Measurements from ENCODE around the gene AUTS2. TPM values are rescaled to one million over a fixed set of nuclear protein-coding genes. Genes with fewer than 3 reads are reported as not detected.
A peak's percentile ranks its signal among the peaks of the same experiment; 100 is the strongest.

The AUTS2 gene
- total RNA-seq, 1 experiment from 2014 or later, result 4.6 TPM

DNA sequence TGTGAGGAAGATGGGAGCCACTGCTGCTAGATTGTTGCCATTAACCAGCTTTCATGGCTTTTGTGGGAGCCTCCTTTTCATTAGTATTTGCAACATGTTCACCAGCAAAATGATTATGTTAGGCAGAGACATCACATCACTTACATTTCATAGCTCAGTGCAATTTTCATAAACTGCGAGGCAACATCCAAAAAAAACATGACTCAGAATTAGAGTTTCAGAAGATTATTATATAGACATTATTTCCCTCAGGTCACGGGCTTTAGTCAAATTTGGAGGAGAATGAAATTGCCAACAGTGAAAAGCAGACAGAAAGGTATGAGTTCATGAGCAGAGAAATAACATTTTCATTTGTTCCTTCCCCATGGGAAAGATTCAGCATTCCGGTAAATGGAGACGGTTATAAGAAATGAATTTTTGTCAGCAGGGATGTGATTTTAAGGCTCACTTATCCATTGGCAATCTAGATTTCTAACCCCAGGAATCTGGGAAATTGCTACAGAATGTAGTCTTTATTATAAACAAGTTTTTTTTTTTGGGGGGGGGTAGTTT lies 573.2 kb downstream of the AUTS2 start:
- DNase-seq (ENCODE audit: low read depth), result no peak

DNA sequence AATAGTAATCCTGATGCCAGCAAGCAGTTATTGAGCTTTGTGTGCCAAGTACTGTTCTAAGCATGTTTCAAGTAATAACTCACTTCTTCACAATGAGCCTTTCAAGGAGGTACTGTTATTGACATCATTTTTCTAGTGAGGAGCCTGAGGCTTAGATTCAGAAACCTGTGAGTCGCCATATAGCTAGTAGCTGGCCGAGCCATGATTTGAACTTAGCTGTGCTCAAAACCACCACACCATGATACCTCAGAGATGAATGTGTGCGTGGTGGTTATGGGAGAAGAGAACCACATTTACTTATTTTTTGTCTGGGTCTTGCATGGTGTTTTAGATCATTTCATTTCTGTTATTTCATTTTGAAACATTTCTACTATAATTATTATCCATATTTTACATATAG lies 578.9 kb downstream of the AUTS2 start:
- peak; percentile 78 for DNase-seq (ENCODE audit: low read depth)

DNA sequence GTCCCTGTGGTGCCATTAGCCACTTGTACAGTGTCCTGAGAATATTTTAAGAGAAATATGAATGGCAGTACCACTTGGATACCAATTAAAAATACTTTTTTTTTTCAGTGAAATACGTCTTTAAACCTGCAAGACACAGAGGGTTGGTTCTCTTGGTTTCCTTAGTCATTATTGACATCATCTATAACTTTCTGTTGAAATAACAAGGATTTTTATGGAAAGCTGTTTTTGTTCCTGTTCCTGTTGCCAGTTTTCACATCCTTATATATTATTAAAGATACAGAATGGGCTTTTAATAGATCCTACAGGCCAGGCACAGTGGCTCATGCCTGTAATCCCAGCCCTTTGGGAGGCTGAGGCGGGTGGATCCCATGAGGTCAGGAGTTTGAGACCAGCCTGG lies 579.9 kb downstream of the AUTS2 start:
- DNase-seq (ENCODE audit: low read depth), result peak; percentile 31

DNA sequence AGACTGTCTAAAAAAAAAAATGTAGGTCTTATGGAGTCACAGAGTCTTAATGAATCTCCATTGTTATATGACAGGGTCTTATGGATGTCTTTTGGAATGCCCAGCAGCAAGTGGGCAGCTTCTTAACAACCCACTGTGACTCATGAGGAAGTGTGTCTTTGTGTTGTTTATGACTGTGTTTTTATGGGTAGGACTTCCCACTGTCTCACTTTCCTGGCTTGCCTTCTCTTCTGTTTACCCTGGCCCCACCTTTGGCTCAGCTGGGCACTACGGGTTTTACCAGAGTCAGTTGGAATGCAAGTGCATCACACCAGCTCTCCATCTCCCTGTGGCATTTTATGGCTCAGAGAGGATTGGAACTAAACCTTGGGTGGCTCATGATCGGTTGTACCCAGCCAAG lies 580.5 kb downstream of the AUTS2 start:
- DNase-seq (ENCODE audit: low read depth), result peak; percentile 81

DNA sequence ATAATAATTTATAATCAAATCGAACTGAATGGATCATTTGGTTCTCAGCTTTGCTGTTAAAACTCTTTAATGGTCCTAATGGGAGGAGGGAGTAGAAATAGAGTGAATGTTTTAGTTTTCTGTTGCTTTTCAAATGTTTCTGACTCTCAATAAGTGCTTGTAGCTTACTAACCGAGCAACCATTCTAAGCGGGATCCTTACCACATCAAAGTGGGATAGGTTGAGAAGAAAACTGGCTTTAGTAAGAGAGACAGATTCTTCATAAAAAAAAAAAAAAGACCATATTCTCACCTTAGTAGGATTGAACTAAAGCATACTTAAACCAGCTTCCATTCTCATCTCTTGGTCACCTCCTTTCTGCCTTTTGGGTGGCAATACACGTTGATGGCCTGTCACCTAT lies 584.2 kb downstream of the AUTS2 start:
- no peak for DNase-seq (ENCODE audit: low read depth)

DNA sequence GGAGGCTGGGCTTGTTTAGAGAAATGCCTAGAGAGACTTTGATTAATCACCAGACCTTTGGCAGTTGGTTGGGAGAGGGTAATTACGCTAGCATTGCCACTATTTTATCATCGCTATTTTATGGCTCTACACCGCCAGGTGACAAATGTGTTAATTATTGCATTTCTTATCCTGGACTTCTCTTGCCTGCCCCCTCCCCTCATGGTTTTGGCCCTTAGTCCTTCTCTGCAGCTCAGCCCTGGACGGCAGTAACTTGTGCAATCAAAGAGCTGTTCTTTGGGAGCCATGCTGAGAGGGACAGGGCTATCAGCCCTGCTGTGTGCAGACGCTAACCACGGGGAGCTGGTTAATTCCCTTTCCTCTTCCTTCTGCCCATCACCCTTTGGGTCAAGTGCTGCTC lies 585.0 kb downstream of the AUTS2 start:
- DNase-seq (ENCODE audit: low read depth), result no peak

DNA sequence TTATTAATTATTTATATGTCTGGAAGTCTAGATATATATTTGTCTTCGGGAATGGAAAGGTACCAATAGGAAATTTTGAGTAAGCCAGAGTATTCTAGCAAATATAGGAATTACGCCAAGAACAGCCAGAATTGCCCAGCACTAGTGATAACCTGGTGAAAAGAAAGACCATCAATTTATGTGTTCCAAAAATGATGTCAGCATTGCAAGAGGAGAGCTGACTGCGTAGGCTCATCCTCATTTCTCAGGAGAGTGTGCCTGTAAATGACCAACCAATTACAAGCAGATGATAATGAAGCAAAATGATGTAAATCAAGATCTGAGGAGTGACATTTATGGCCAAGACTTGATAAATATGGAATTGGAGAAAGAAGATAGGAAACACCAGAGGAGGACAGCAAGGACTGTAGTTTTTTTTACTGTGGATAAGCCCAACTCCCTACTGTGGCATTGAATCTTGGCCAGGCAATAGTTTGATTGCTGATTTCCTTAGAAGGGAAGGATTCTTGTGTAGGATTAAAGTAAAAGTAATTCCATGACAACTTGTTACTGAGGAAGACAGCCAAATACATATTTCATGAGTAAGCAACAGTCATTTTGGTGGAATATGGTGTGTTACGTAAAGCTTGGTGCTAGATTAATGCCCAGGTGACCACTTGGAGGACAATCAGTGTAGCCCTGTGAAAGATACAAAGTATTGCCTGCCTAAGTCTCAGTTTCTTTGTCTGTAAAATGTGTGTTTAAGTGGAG lies 590.8 kb downstream of the AUTS2 start:
- peak; percentile 48 for DNase-seq (ENCODE audit: low read depth)

DNA sequence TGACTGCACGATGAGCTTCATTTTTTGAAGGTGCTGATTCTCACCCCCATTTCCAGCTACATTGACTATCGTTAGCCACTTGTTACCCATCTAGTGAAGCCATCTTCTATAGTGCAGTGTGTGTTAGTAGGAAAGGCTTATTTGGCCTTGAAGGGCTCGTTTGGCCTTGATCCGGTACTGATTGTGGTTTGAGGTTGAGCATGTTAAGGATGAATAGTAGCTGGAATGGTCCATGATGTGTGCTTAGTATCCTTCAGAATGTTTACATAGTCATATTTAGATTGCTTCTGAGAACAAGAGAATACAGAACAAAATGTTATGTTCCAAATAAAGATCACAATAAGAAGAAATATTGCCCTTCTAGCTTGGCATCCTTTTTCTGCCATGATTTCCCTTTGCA lies 591.5 kb downstream of the AUTS2 start:
- peak; percentile 79 for DNase-seq (ENCODE audit: low read depth)

DNA sequence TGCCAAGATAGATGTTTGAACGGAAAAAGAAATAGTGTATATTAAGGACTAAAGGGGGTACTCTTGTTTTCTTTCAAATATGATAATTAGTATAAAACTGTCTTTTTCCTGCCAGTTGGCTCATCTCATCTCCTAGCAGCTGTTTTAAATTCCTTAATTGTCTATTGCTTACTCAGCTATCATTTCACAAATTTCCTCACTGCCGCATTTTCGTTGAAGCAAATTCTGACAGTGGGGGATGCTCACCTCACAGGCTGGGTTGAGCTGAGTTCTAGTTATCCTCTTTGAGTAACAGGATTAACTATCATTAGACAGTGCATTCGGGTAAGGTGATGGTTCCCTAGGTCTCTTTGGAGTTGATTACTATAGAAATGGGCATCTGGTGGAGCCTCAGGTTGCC lies 592.0 kb downstream of the AUTS2 start:
- peak; percentile 55 for DNase-seq (ENCODE audit: low read depth)

DNA sequence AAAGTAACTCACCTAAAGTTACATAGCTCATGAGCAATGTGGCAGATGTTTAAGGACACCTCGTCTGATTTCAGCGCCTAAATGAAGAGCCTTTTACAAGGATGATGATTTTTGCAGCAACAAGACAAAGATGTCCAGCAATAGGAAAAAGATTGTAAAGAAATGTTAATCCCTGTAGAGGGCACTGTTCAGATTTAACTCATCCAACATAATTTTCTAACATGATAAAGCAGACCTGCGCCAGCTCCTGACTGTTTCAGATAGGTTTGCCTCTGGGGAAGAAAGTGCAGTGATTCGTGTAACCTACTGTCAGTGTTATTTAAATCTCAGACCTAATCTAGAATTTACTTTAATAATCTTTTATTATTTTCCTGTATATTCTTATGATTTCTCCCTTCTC lies 595.2 kb downstream of the AUTS2 start:
- peak; percentile 25 for DNase-seq (ENCODE audit: low read depth)

DNA sequence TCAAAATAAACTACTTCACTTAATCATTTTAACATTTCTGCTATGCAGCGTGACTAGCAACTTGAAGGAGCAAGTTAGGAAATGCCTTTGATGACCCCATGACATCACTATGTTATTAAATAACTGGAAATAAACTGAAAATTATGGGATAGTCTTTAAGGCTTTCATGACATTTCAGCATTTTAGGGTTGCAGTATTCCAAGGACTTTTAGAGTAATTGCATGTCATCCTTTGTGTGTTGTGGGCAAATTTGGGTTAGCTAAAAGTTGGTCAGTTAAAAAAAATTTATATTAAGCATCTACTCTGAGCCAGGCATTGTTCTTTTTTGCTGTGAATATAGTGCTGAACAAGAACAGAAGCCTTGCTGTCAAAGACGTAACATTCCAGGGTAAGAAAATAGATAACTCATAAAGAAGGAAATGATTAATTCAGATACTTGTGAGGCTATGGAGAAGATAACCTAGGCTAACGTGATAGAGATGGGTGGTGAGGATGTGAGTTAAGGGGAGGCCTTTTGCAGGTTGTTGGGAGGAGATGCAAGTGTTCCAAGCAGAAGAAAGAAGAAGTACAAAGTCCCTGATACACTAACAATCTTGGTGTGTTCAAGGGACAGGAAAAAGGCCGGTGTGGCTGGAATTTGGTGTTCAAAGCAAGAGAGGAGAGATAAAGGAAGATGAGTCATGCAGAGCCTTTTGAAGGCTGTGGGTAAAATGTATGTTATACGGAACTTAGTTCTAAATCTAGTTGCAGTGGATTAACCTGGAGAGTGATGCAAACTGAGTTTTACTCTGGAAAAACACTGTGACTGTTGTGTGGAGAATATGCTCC lies 610.2 kb downstream of the AUTS2 start:
- DNase-seq (ENCODE audit: low read depth), result no peak

DNA sequence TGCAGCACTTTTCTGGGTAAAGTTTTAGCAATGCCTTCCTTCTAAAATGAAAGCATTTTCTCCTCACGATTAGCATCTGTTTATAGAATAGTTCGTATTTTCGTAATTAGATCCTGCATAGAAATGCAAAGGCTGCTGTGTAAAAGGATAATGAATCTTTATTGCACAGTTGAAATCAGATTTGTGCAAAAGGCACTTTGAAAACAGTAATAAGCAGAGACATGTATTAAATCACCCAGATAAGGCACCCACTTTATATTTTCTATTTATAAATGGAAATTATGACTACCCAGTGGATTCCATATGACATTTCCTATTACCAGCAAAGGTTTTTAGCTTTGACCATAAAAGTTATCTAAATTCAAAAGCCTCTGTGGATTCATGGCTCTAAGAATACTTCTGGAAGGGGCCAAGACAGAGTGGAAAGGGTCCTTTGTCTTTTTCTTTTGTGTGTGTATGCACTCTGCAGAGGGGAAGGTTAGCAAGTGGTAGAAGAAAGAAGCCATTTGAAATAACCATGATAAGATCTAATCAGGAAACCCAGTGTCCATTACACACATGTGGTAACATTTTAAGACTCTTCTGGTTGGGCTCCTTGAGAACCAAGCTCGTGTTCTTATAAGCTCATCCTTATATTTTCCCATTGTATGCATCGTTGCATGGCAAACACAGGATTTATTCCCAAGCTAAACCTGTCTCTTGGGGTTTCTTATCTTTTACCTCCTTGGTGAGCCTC lies 612.1 kb downstream of the AUTS2 start:
- no peak for DNase-seq (ENCODE audit: low read depth)

DNA sequence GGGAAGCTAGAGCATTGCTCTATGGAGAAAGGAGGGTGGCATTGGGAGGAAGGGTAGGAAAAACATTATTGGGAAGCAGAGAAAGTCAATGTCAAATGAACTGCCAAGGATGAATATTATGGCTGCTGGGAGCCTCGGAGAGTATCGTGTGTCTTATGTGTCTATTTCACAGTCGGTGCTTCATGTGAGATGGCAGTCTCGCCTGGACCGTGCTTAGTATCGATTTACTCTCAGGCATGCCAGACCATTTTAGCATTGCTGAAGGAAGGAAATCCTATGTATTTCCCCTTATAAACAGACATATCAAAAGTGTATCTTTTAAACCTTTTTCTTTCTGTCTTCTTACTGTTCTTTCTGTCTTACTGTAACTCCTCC lies 612.6 kb downstream of the AUTS2 start:
- no peak for DNase-seq (ENCODE audit: low read depth)

DNA sequence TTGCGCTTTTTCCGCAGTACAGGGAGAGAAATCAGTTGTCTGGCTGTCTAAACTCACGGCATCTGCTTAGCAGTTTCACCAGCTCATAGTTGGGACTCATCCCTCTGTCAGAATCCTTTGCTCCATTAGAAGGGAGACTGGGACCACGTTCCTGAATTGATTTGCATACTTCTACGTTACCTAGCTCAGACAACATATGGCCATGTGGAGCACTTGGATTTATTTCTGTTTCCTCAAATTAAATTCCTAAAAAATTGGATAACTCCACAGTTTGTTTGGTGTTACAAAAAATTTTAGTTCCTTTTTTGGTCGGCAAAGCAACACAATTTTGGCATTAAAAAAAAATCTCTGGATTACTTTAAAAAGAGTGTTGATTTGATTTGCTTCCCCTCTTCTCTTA lies 614.0 kb downstream of the AUTS2 start:
- no peak for DNase-seq (ENCODE audit: low read depth)

DNA sequence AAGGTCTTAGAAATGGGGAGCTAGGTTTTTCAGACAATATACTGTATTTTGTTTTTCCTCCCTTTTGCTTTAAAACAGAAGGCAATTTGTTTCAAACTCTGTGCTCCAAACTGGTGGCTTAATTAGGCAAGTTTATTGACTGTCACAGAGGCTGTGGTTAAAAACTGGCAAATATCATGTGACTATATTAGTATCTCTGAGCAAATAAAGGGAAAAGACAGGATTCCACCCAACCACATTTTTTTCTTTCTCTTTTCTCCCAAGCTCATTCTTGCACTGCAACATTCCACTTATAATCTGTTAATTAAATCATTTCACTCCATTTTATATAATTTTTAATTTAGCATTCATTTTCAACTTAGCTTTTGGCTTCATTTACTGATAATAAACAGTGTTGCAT lies 615.8 kb downstream of the AUTS2 start:
- DNase-seq (ENCODE audit: low read depth), result no peak

DNA sequence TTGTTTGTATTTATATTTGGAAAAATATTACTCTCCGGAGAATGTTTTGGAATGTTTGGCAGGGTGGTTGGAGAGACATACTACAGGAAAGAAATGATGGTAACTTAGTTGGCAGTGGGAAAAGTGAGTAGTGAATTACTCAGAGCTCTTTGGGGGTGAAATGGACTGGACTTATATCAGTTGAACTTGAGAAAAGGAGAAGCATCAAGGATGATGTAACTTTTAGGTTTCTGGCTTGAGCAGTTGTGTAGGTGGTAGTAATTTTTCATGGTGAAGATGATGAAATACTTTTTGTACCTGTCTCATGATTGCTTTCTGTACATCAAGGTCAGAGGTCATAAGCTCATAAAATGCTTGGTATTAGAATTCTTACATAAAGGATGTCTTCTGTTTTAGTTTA lies 617.2 kb downstream of the AUTS2 start:
- peak; percentile 71 for DNase-seq (ENCODE audit: low read depth)

DNA sequence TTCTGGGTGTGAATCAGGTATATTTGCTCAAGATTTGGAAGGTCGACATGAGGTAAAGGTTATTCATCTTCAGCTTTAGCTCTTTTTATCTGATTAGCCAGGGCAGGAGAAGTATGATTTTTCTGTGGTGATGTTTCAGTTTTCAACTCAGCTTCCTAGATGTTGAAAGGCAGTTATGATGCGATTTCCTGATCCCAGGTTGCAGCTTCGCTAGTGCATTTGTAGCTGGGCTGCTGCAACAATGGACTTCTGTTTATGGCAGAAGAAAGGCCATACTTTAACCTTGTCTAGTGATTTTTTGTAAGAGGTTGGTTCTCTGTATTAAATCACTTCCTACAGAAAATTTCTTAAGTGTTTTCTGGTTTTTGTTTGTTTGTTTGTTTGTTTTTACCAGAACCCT lies 619.3 kb downstream of the AUTS2 start:
- DNase-seq (ENCODE audit: low read depth), result no peak

DNA sequence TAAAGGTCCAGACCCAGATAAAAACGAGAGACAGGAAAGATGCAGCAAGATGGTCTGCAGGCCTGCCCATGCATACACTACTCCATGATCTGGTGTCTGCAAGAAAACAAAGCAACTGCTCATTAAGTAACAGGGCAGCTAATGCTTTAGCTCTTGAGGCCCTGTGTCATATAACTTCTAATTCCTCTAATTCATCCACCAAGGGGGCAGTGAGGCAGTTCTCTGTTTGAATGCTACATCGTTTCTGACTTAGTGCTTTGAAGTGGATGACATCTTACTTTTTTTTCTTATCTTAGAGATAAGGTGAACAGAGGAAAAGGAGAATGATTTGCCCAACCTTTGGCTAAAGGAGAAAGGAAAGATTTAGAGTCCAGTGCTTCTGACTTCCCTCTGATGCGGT lies 619.7 kb downstream of the AUTS2 start:
- DNase-seq (ENCODE audit: low read depth), result no peak

DNA sequence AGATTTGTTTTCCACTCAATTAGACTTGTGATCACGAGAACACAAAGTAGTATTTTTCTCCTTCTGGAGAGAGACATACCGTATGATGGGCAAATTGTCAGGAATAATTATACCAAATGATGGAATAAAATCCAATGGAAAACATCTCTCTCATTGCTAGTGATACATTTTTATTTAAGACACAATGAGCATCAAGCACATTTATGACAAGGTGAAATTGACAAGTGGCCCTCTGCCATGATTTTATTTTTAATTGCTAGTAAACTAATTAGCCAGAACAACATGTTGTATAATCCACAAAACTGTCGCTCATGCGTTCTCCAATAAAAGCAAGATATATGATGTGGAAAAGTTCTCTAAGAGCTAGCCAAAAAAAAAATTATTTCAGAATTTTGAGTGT lies 620.8 kb downstream of the AUTS2 start:
- no peak for DNase-seq (ENCODE audit: low read depth)

DNA sequence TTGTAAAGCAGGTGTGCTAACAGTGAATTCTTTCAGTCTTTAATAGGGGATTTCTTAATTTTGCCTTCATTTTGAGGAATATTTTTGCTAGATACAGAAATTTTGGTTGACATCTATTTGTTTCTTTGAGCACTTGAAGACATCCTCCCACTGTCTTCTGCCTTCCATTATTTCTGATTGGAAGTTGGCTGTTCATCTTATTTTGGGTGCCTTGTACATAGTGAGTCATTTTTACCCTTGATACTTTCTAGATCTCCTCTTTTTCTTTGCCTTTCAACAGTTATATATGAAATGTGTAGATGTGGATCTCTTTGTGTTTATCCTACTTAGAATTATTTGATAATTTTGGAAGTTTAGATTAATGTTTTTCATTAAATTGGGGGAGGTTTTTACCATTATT lies 631.0 kb downstream of the AUTS2 start:
- no peak for DNase-seq (ENCODE audit: low read depth)

DNA sequence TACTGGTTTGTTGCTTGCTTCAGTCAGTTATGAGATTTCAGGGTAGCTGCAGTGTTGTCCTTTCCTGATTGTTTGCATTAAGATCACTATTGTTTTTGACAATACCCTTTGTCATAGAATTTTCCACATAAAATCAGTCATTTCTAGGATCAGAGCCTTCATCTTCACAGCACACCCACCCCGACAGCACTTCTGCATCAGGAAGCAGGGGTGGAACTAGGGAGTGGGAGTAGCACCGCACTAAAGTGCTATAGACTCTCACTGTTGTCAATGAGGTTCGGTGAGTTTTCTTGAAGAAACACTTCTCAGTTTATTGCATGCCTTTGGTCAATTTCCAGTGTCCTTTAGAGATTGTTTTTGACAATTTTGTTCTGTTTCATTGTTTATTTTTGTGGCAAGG lies 632.5 kb downstream of the AUTS2 start:
- DNase-seq (ENCODE audit: low read depth), result no peak

DNA sequence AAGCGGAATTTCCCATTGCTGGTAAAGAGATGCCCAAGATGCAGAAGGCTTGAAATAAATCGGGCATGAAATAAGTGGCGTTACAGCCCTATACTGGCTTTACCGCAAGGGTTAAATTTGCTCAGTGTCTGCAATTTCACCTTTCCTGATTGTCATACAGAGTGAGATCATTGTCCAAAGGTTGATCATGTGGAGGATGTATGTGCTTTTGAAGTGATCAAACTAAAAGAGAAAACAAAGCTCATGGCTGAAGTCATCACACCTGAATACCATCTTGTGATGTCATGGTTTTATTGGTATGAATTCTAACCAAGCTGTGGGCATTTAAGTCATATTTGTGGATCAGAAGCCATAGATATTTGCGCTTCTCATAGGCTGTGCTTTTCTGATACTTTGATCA lies 635.5 kb downstream of the AUTS2 start:
- no peak for DNase-seq (ENCODE audit: low read depth)

All from LHCN-M2 (cell line).